Measurements from ENCODE around the gene NFIA.

The NFIA gene

GRCh38 chr1:61447106-61447967 is 365.0 kb downstream of the NFIA start:
- no peak for DNase-seq (ENCODE audit: low read depth)
- TF ChIP-seq CTCF (IDR thresholded peaks at IDR 0.05; ENCODE audit: control insufficient read depth, insufficient read depth, low read depth, low read length, missing control alignments) = no peak
- no peak overlapping the region for H3K4me3 ChIP-seq (ENCODE audit: control insufficient read depth, low read depth, low read length)

GRCh38 chr1:61447968-61448430 is 365.6 kb downstream of the NFIA start:
- DNase-seq (ENCODE audit: low read depth) = no peak
- no peak overlapping the region for H3K4me3 ChIP-seq (ENCODE audit: control insufficient read depth, low read depth, low read length)
- TF ChIP-seq CTCF (IDR thresholded peaks at IDR 0.05; ENCODE audit: control insufficient read depth, insufficient read depth, low read depth, low read length, missing control alignments) = no peak

GRCh38 chr1:61448914-61449313 is 366.6 kb downstream of the NFIA start:
- TF ChIP-seq CTCF (IDR thresholded peaks at IDR 0.05; ENCODE audit: control insufficient read depth, insufficient read depth, low read depth, low read length, missing control alignments) = no peak
- DNase-seq (ENCODE audit: low read depth) = peak; percentile 84
- no peak overlapping the region for H3K4me3 ChIP-seq (ENCODE audit: control insufficient read depth, low read depth, low read length)

- no peak for TF ChIP-seq CTCF (IDR thresholded peaks at IDR 0.05; ENCODE audit: control insufficient read depth, insufficient read depth, low read depth, low read length, missing control alignments)
- no peak overlapping the region for H3K4me3 ChIP-seq (ENCODE audit: control insufficient read depth, low read depth, low read length)
- no peak for DNase-seq (ENCODE audit: low read depth)
Observed at GRCh38 chr1:61449410-61449809, 367.0 kb downstream of the NFIA start.

- DNase-seq (ENCODE audit: low read depth) = no peak
- H3K4me3 ChIP-seq (ENCODE audit: control insufficient read depth, low read depth, low read length) = no peak overlapping the region
- no peak for TF ChIP-seq CTCF (IDR thresholded peaks at IDR 0.05; ENCODE audit: control insufficient read depth, insufficient read depth, low read depth, low read length, missing control alignments)
Observed at GRCh38 chr1:61450454-61450853, 368.1 kb downstream of the NFIA start.

GRCh38 chr1:61450872-61451571 is 368.7 kb downstream of the NFIA start:
- TF ChIP-seq CTCF (IDR thresholded peaks at IDR 0.05; ENCODE audit: control insufficient read depth, insufficient read depth, low read depth, low read length, missing control alignments) = no peak
- no peak overlapping the region for H3K4me3 ChIP-seq (ENCODE audit: control insufficient read depth, low read depth, low read length)
- no peak for DNase-seq (ENCODE audit: low read depth)
